Natural killer cell (primary cell): ENCODE measurements around the gene SERPINI1. TPM values are rescaled to one million over a fixed set of nuclear protein-coding genes. Genes with fewer than 3 reads are reported as not detected.

Experiments
- ATAC-seq, 3 donors: fragments of 150-1000 bp in 2 of 3; fragments of 200-7000 bp in 1 of 3; cut with Tn5 transposase; 1 replicate in 1 of 3; 2 replicates in 2 of 3; pipeline ENCODE4 v1.10.0; 2021; ENCODE audit warnings: mild to moderate bottlenecking in 2 of 3, moderate library complexity in 2 of 3
- DNase-seq, 2 donors: peaks; one replicate each; pipeline versions ENCODE4 v3.0.0 to v3.0.0-alpha.2; 2013 to 2021; ENCODE audit warnings: mixed read lengths in 1 of 2
- H3K27ac ChIP-seq: one replicate; pipeline ENCODE4 v1.5.1; 2013; ENCODE audit warnings: mild to moderate bottlenecking, low read length
- H3K27me3 ChIP-seq: one replicate; pipeline ENCODE4 v1.6.1; 2013; ENCODE audit warnings: low read length; ENCODE audit not compliant: control insufficient read depth, insufficient read depth
- H3K36me3 ChIP-seq: one replicate; pipeline ENCODE4 v1.6.1; 2013; ENCODE audit warnings: low read length; ENCODE audit not compliant: control insufficient read depth, insufficient read depth
- H3K4me1 ChIP-seq: one replicate; pipeline ENCODE4 v1.6.1; 2013; ENCODE audit warnings: low read length; ENCODE audit not compliant: control insufficient read depth, insufficient read depth
- H3K4me3 ChIP-seq: one replicate; pipeline ENCODE4 v1.5.1; 2013; ENCODE audit warnings: low read length
- H3K9me3 ChIP-seq: one replicate; pipeline ENCODE4 v1.6.1; 2013; ENCODE audit warnings: low read length; ENCODE audit not compliant: control insufficient read depth, insufficient read depth
- H3K27ac Mint-ChIP-seq, 2 donors: one replicate each; pipeline ENCODE4 v1.8.0; 2022; ENCODE audit warnings: mild to moderate bottlenecking in 2 of 2, mixed read lengths in 2 of 2, moderate library complexity in 1 of 2
- H3K27me3 Mint-ChIP-seq, 2 donors: one replicate each; pipeline ENCODE4 v1.8.0; 2022; ENCODE audit warnings: low read depth in 2 of 2, mixed read lengths in 2 of 2
- H3K36me3 Mint-ChIP-seq: one replicate; pipeline ENCODE4 v1.8.0; 2022; ENCODE audit warnings: mixed read lengths
- H3K4me1 Mint-ChIP-seq, 2 donors: one replicate each; pipeline ENCODE4 v1.8.0; 2022; ENCODE audit warnings: mixed read lengths in 2 of 2
- H3K4me3 Mint-ChIP-seq: one replicate; pipeline ENCODE4 v1.8.0; 2022; ENCODE audit warnings: mild to moderate bottlenecking, moderate library complexity, mixed read lengths
- H3K9me3 Mint-ChIP-seq, 2 donors: one replicate each; pipeline ENCODE4 v1.8.0; 2022; ENCODE audit warnings: mixed read lengths in 2 of 2
- WGBS: methylation state at CpG from one replicate; pipeline ENCODE4 v1.1.7; 2013; ENCODE audit warnings: missing lambda C conversion rate; ENCODE audit not compliant: insufficient coverage; 5-methylcytosine and 5-hydroxymethylcytosine counted together
- intact Hi-C: fragments of 100-400 bp; cut with micrococcal nuclease; formaldehyde crosslinking; loops from one replicate; pipeline ENCODE4 v1.14.2; 2022
- total RNA-seq, 4 donors: library from RNA; stranded (reverse); fragments of 120-200 nt in 1 of 4; gene quantifications; one replicate each; pipeline versions ENCODE4 v1.2.3 to v1.2.4, GENCODE V29; 2013 to 2022
- TF ChIP-seq, protein P1 (sequence below): fragments of 200-600 bp; IDR thresholded peaks from one replicate; pipeline ENCODE4 v1.8.0; 2022; ENCODE audit warnings: antibody characterized with exemption

SERPINI1 gene
- total RNA-seq, 3 donors from 2014 or later (not counting 1 experiment from before 2014, with no cell fraction given), result 5.6 to 9.3 (median 8.5) TPM

DNA sequence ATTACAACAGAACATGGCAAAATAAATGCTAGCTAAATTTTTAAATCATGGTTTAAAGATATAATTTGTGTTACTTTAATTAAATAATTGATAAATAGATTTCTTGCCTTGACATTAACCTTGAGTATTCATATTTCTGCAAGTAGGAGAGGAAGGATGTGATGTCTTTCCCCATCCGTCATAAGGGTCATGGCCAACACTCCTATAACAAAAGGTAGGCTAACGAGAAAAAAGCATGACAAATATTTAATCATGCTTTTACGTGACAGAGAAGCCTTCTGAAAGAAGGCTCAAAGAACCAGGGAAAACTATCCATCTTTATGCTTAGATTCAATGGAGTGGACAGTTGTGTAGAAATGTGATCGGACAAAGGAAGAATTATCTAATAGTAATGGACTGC is 135.2 kb downstream of the SERPINI1 start:
- Mint-ChIP-seq H3K9me3 (no peaks in the 10 kb centered on the region), H3K4me3 (no peak overlapping the region), H3K27ac (no peak overlapping the region), H3K36me3 (no peaks in the 10 kb centered on the region), H3K4me1 (no peaks in the 10 kb centered on the region), H3K27me3 (peaks cover 0 to 2% of the 10 kb centered on the region in 2 donors)
- no peaks in the 10 kb centered on the region for H3K27me3 ChIP-seq
- no peaks in the 10 kb centered on the region for H3K9me3 ChIP-seq
- intact Hi-C loops, result no loop called here
- H3K4me1 ChIP-seq, result no peaks in the 10 kb centered on the region
- H3K4me3 ChIP-seq, result no peak overlapping the region
- WGBS, result 98% methylated on average over 4 of the region's 4 CpGs
- H3K36me3 ChIP-seq, result no peaks in the 10 kb centered on the region
- DNase-seq (no peak), ATAC-seq (no peak)
- TF ChIP-seq, protein P1, sequence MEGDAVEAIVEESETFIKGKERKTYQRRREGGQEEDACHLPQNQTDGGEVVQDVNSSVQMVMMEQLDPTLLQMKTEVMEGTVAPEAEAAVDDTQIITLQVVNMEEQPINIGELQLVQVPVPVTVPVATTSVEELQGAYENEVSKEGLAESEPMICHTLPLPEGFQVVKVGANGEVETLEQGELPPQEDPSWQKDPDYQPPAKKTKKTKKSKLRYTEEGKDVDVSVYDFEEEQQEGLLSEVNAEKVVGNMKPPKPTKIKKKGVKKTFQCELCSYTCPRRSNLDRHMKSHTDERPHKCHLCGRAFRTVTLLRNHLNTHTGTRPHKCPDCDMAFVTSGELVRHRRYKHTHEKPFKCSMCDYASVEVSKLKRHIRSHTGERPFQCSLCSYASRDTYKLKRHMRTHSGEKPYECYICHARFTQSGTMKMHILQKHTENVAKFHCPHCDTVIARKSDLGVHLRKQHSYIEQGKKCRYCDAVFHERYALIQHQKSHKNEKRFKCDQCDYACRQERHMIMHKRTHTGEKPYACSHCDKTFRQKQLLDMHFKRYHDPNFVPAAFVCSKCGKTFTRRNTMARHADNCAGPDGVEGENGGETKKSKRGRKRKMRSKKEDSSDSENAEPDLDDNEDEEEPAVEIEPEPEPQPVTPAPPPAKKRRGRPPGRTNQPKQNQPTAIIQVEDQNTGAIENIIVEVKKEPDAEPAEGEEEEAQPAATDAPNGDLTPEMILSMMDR, result no peak
- no peak overlapping the region for H3K27ac ChIP-seq

DNA sequence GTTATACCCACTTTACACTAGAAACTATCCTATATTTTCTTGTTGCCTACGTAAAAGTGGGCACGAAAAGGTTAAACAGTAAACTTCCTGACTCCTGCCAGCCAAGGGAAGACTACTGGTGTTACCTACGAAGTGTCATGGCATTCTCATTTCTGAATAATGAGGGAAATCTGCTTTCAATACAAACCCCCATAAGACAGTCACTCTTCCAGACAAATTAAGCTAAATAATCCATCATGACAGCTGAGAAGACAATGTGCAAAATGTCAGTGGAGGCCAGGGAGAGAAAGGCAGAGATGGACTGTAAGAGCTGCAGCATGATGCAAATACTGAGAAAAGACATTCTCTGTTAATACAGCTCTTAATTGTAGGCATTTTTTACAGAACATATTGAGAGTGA is 136.5 kb downstream of the SERPINI1 start:
- TF ChIP-seq, protein P1, result no peak
- no peak overlapping the region for H3K4me3 ChIP-seq
- Mint-ChIP-seq H3K9me3 (no peaks in the 10 kb centered on the region), H3K4me3 (no peak overlapping the region), H3K27ac (no peak overlapping the region), H3K27me3 (peaks cover 0 to 2% of the 10 kb centered on the region in 2 donors), H3K4me1 (no peaks in the 10 kb centered on the region), H3K36me3 (no peaks in the 10 kb centered on the region)
- no peak for ATAC-seq
- WGBS, result 84% methylated on average over 3 of the region's 3 CpGs
- H3K27ac ChIP-seq, result no peak overlapping the region
- H3K27me3 ChIP-seq, result no peaks in the 10 kb centered on the region
- H3K36me3 ChIP-seq, result no peaks in the 10 kb centered on the region
- intact Hi-C loops, result no loop called here
- no peaks in the 10 kb centered on the region for H3K9me3 ChIP-seq
- DNase-seq, result no peak
- no peaks in the 10 kb centered on the region for H3K4me1 ChIP-seq

DNA sequence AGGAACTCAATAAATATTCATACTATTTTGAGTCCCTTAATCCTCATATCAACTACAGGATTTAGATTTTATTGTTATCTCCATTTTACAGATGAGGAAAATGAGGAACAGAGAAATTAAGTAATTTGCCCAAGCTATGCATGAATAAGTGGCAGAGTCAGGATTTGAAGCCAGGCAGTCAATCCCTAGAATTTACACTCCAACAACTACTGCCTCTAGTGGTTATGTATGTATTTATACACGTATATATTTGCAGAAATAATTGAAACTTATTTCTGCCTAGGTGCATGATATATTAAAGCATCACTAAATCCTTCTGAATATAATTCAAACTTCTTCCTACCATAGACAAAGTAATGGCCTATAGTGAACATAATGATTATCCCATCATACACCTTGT is 137.4 kb downstream of the SERPINI1 start:
- no peak overlapping the region for H3K4me3 Mint-ChIP-seq
- no peaks in the 10 kb centered on the region for H3K4me1 ChIP-seq

More for the DNA sequence above, 137.4 kb downstream of the SERPINI1 start:
- H3K4me3 ChIP-seq, result no peak overlapping the region
- no peak overlapping the region for H3K27ac Mint-ChIP-seq
- H3K36me3 Mint-ChIP-seq, result no peaks in the 10 kb centered on the region
- H3K27ac ChIP-seq, result no peak overlapping the region
- H3K36me3 ChIP-seq, result no peaks in the 10 kb centered on the region
- intact Hi-C loops, result no loop called here
- ATAC-seq, result no peak
- H3K9me3 Mint-ChIP-seq, result no peaks in the 10 kb centered on the region
- no peaks in the 10 kb centered on the region for H3K4me1 Mint-ChIP-seq
- no peaks in the 10 kb centered on the region for H3K27me3 ChIP-seq
- peaks cover 0 to 2% of the 10 kb centered on the region in 2 donors for H3K27me3 Mint-ChIP-seq
- TF ChIP-seq, protein P1, result no peak
- no peaks in the 10 kb centered on the region for H3K9me3 ChIP-seq
- no peak for DNase-seq
- WGBS, result no CpG with 5 or more reads among the region's 1 CpG
